ENCODE results near the gene ADCY10.

DNA sequence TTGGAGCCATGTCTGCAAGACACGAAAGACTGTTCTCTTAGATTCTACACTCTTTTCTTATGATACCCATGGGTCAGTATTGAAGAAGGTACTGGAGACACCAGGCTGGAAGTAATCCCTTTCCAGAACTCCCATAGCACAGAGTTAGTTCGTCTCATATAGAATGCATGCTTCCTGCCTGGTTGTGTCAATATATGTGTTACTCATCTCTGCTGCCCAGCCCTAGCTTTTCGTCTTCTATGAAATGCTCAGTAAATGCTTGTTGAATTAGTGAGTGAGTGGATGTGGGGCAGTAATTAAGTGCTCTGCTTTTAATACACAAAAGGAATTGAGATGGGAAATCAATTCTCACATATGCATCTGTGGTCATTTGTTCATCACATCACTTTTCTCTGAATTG is 32.1 kb downstream of the ADCY10 start:
- TF ChIP-seq, protein P1, sequence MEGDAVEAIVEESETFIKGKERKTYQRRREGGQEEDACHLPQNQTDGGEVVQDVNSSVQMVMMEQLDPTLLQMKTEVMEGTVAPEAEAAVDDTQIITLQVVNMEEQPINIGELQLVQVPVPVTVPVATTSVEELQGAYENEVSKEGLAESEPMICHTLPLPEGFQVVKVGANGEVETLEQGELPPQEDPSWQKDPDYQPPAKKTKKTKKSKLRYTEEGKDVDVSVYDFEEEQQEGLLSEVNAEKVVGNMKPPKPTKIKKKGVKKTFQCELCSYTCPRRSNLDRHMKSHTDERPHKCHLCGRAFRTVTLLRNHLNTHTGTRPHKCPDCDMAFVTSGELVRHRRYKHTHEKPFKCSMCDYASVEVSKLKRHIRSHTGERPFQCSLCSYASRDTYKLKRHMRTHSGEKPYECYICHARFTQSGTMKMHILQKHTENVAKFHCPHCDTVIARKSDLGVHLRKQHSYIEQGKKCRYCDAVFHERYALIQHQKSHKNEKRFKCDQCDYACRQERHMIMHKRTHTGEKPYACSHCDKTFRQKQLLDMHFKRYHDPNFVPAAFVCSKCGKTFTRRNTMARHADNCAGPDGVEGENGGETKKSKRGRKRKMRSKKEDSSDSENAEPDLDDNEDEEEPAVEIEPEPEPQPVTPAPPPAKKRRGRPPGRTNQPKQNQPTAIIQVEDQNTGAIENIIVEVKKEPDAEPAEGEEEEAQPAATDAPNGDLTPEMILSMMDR (IDR thresholded peaks at IDR 0.05; ENCODE audit: insufficient read depth, low read length): no peak
- TF ChIP-seq, protein P2, sequence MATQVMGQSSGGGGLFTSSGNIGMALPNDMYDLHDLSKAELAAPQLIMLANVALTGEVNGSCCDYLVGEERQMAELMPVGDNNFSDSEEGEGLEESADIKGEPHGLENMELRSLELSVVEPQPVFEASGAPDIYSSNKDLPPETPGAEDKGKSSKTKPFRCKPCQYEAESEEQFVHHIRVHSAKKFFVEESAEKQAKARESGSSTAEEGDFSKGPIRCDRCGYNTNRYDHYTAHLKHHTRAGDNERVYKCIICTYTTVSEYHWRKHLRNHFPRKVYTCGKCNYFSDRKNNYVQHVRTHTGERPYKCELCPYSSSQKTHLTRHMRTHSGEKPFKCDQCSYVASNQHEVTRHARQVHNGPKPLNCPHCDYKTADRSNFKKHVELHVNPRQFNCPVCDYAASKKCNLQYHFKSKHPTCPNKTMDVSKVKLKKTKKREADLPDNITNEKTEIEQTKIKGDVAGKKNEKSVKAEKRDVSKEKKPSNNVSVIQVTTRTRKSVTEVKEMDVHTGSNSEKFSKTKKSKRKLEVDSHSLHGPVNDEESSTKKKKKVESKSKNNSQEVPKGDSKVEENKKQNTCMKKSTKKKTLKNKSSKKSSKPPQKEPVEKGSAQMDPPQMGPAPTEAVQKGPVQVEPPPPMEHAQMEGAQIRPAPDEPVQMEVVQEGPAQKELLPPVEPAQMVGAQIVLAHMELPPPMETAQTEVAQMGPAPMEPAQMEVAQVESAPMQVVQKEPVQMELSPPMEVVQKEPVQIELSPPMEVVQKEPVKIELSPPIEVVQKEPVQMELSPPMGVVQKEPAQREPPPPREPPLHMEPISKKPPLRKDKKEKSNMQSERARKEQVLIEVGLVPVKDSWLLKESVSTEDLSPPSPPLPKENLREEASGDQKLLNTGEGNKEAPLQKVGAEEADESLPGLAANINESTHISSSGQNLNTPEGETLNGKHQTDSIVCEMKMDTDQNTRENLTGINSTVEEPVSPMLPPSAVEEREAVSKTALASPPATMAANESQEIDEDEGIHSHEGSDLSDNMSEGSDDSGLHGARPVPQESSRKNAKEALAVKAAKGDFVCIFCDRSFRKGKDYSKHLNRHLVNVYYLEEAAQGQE (IDR thresholded peaks at IDR 0.05; ENCODE audit: insufficient replicate concordance, low read depth): no peak
- TF ChIP-seq POLR2AphosphoS5 (IDR thresholded peaks at IDR 0.05; ENCODE audit: low read depth) (no peak), GABPA (IDR thresholded peaks at IDR 0.05; ENCODE audit: low read depth) (no peak), SPI1 (IDR thresholded peaks at IDR 0.05; ENCODE audit: borderline replicate concordance, low read depth) (no peak)

All from HL-60 (cell line).